H9 (cell line): ENCODE results near the gene RNF114. TPM values are rescaled to one million over a fixed set of nuclear protein-coding genes. Genes with fewer than 3 reads are reported as not detected.

Source experiments
- DNase-seq: peaks from one replicate; pipeline ENCODE4 v3.0.0-alpha.2; 2017
- H2AFZ ChIP-seq: one replicate; pipeline ENCODE4 v1.6.1; 2013; ENCODE audit warnings: mild to moderate bottlenecking, low read length, control low read depth, moderate library complexity
- H2AK5ac ChIP-seq: 2 replicates; pipeline ENCODE4 v1.6.1; 2013; ENCODE audit warnings: low read length, control low read depth, mixed read lengths; ENCODE audit not compliant: insufficient read length
- H2BK120ac ChIP-seq: one replicate; pipeline ENCODE4 v1.6.1; 2013; ENCODE audit warnings: low read depth, mild to moderate bottlenecking, low read length, control low read depth, inconsistent platforms; ENCODE audit not compliant: poor library complexity, severe bottlenecking
- H2BK12ac ChIP-seq: 2 replicates; pipeline ENCODE4 v1.6.1; 2013; ENCODE audit warnings: low read length, control low read depth, mixed read lengths, low read depth; ENCODE audit not compliant: insufficient read length
- H2BK15ac ChIP-seq: 2 replicates; pipeline ENCODE4 v1.6.1; 2013; ENCODE audit warnings: low read depth, low read length, control low read depth
- H2BK20ac ChIP-seq: one replicate; pipeline ENCODE4 v1.6.1; 2013; ENCODE audit warnings: low read depth, mild to moderate bottlenecking, low read length, control low read depth, inconsistent platforms; ENCODE audit not compliant: poor library complexity, severe bottlenecking
- H2BK5ac ChIP-seq: 2 replicates; pipeline ENCODE4 v1.6.1; 2013; ENCODE audit warnings: low read length, control low read depth, mixed read lengths; ENCODE audit not compliant: insufficient read length
- H3K14ac ChIP-seq: 2 replicates; pipeline ENCODE4 v1.6.1; 2013; ENCODE audit warnings: low read length, control low read depth; ENCODE audit not compliant: insufficient read depth
- H3K18ac ChIP-seq: 2 replicates; pipeline ENCODE4 v1.6.1; 2013; ENCODE audit warnings: low read depth, mild to moderate bottlenecking, mixed read lengths, low read length, control low read depth; ENCODE audit not compliant: insufficient read length
- H3K23ac ChIP-seq: 2 replicates; pipeline ENCODE4 v1.6.1; 2013; ENCODE audit warnings: low read length, control low read depth, mixed read lengths, low read depth; ENCODE audit not compliant: insufficient read length
- H3K23me2 ChIP-seq: 2 replicates; pipeline ENCODE4 v1.6.1; 2013; ENCODE audit warnings: low read depth, mild to moderate bottlenecking, mixed read lengths, low read length, control low read depth; ENCODE audit not compliant: insufficient read length, poor library complexity, severe bottlenecking
- H3K27ac ChIP-seq: 2 replicates; pipeline ENCODE4 v1.5.1; 2013; ENCODE audit warnings: low read length, control low read depth, mixed read lengths, low read depth; ENCODE audit not compliant: insufficient read length
- H3K27me3 ChIP-seq: 2 replicates; pipeline ENCODE4 v1.6.1; 2013; ENCODE audit warnings: low read length, control low read depth, inconsistent platforms; ENCODE audit not compliant: insufficient read depth
- H3K4ac ChIP-seq: 2 replicates; pipeline ENCODE4 v1.6.1; 2013; ENCODE audit warnings: low read depth, mild to moderate bottlenecking, control low read depth, inconsistent platforms, low read length, moderate library complexity
- H3K4me1 ChIP-seq: 2 replicates; pipeline ENCODE4 v1.6.1; 2013; ENCODE audit warnings: low read length, control low read depth, inconsistent platforms; ENCODE audit not compliant: insufficient read depth
- H3K4me2 ChIP-seq: 2 replicates; pipeline ENCODE4 v1.6.1; 2013; ENCODE audit warnings: low read length, control low read depth, mixed read lengths; ENCODE audit not compliant: insufficient read length, insufficient read depth
- H3K56ac ChIP-seq: 2 replicates; pipeline ENCODE4 v1.6.1; 2013; ENCODE audit warnings: low read depth, mild to moderate bottlenecking, mixed read lengths, low read length, control low read depth; ENCODE audit not compliant: insufficient read length
- H3K79me1 ChIP-seq: 2 replicates; pipeline ENCODE4 v1.6.1; 2013; ENCODE audit warnings: low read depth, mild to moderate bottlenecking, moderate library complexity, low read length, control low read depth, inconsistent platforms; ENCODE audit not compliant: insufficient read depth, poor library complexity, severe bottlenecking
- H3K79me2 ChIP-seq: 2 replicates; pipeline ENCODE4 v1.6.1; 2013; ENCODE audit warnings: low read length, control low read depth, inconsistent platforms; ENCODE audit not compliant: insufficient read depth
- H3K9ac ChIP-seq: 2 replicates; pipeline ENCODE4 v1.6.1; 2013; ENCODE audit warnings: low read length, control low read depth, mixed read lengths; ENCODE audit not compliant: insufficient read length; ENCODE audit errors: extremely low read depth
- H3K9me3 ChIP-seq: one replicate; pipeline ENCODE4 v1.6.1; 2013; ENCODE audit warnings: low read depth, low read length, inconsistent platforms; ENCODE audit not compliant: control insufficient read depth
- H3T11ph ChIP-seq: one replicate; pipeline ENCODE4 v1.6.1; 2013; ENCODE audit warnings: mild to moderate bottlenecking, low read length, control low read depth, inconsistent platforms
- H4K20me1 ChIP-seq: one replicate; pipeline ENCODE4 v1.6.1; 2013; ENCODE audit not compliant: control insufficient read depth, insufficient read length, insufficient read depth
- H4K5ac ChIP-seq: 2 replicates; pipeline ENCODE4 v1.6.1; 2013; ENCODE audit warnings: low read depth, mild to moderate bottlenecking, mixed read lengths, low read length, control low read depth; ENCODE audit not compliant: insufficient read length
- H4K8ac ChIP-seq: replicated peaks from 2 replicates; pipeline ENCODE4 v1.6.1; 2013; ENCODE audit warnings: low read length, control low read depth, mixed read lengths, low read depth; ENCODE audit not compliant: insufficient read length
- H4K91ac ChIP-seq: 2 replicates; pipeline ENCODE4 v1.6.1; 2013; ENCODE audit warnings: low read depth, mild to moderate bottlenecking, moderate library complexity, mixed read lengths, low read length, control low read depth; ENCODE audit not compliant: insufficient read length
- H3K27ac Mint-ChIP-seq, 3 experiments: 2 replicates in 2 of 3; 3 replicates in 1 of 3; pipeline ENCODE4 v1.8.0; 2020 to 2021; ENCODE audit warnings: mixed read lengths in 3 of 3, mild to moderate bottlenecking in 1 of 3, moderate library complexity in 1 of 3
- H3K27me3 Mint-ChIP-seq: 2 replicates; pipeline ENCODE4 v1.8.0; 2021; ENCODE audit warnings: low read depth, mild to moderate bottlenecking, moderate library complexity, mixed read lengths
- H3K36me3 Mint-ChIP-seq, 3 experiments: 2 replicates in 2 of 3; 3 replicates in 1 of 3; pipeline ENCODE4 v1.8.0; 2020 to 2021; ENCODE audit warnings: low read depth in 3 of 3, mixed read lengths in 3 of 3; ENCODE audit not compliant: insufficient read depth in 1 of 3
- H3K4me1 Mint-ChIP-seq, 2 experiments: 2 replicates each; pipeline ENCODE4 v1.8.0; 2020; ENCODE audit warnings: mixed read lengths in 2 of 2
- H3K4me3 Mint-ChIP-seq, 2 experiments: 2 replicates in 1 of 2; 3 replicates in 1 of 2; pipeline ENCODE4 v1.8.0; 2020 to 2021; ENCODE audit warnings: mild to moderate bottlenecking in 2 of 2, mixed read lengths in 2 of 2, moderate library complexity in 1 of 2
- H3K9me3 Mint-ChIP-seq, 2 experiments: 2 replicates in 1 of 2; 3 replicates in 1 of 2; pipeline ENCODE4 v1.8.0; 2020; ENCODE audit warnings: mild to moderate bottlenecking in 2 of 2, mixed read lengths in 2 of 2, moderate library complexity in 1 of 2
- WGBS: extraction: QIAGEN DNeasy Blood & Tissue Kit; methylation state at CpG from one replicate; pipeline ENCODE4 v1.1.7; 2013; ENCODE audit warnings: missing lambda C conversion rate, low lambda C conversion rate, mixed read lengths; ENCODE audit not compliant: insufficient read length; ENCODE audit errors: extremely low coverage; 5-methylcytosine and 5-hydroxymethylcytosine counted together
- total RNA-seq: library from RNA; stranded (reverse); gene quantifications from 2 replicates; pipeline ENCODE4 v1.2.1, GENCODE V29; 2021
- TF ChIP-seq, protein P1 (sequence below): fragments of 200-600 bp; sonication (generic); conservative IDR thresholded peaks from 3 replicates; pipeline ENCODE4 v1.8.0; 2021; ENCODE audit warnings: antibody characterized with exemption, mild to moderate bottlenecking

Gene RNF114
- total RNA-seq, 1 experiment from 2014 or later = 75.5 TPM

DNA sequence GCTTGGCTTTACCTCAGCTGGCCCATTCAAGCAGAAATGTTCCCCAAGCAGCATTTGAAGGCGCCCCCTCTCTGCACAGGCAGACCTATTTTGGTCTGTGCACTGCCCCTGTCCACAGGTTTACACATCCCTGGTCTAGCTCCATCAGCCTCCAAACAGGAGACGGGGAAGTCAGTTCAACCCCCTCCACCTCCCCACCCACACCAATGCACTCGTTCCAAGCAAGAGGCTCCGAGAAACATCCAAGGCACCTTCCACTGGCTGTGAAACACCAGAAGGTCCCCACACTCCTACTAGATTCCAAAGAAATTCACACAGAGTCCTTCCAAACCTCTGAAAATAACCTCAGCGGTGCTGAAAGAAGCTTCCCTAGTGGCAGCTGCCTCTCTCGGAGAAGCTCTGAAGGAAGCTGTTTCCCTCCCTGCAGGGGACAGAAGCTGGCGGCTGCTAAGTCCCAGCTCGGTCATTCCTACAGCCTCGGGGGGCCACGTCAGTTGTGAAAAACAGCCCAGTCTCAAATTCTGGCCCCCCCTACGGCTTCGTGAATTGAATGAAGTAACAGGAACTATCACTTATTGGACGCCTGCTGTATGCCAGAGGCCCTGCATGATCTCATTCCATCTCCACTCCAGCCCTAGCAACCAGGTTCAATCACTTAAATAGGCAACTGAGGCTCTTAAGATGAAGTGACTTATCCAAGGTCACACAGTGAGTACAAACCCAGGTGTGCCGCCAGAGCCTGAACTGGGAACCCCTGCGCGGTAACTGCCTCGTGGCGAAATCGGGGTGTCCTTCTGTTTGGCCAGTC lies 21.7 kb upstream of the RNF114 start:
- peaks cover 16 to 20% of the 10 kb centered on the region in 2 experiments for H3K4me1 Mint-ChIP-seq
- TF ChIP-seq, protein P1, sequence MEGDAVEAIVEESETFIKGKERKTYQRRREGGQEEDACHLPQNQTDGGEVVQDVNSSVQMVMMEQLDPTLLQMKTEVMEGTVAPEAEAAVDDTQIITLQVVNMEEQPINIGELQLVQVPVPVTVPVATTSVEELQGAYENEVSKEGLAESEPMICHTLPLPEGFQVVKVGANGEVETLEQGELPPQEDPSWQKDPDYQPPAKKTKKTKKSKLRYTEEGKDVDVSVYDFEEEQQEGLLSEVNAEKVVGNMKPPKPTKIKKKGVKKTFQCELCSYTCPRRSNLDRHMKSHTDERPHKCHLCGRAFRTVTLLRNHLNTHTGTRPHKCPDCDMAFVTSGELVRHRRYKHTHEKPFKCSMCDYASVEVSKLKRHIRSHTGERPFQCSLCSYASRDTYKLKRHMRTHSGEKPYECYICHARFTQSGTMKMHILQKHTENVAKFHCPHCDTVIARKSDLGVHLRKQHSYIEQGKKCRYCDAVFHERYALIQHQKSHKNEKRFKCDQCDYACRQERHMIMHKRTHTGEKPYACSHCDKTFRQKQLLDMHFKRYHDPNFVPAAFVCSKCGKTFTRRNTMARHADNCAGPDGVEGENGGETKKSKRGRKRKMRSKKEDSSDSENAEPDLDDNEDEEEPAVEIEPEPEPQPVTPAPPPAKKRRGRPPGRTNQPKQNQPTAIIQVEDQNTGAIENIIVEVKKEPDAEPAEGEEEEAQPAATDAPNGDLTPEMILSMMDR = no peak

More for the DNA sequence above, 21.7 kb upstream of the RNF114 start:
- no peaks in the 10 kb centered on the region; the same call in none of the 2 replicates for H3K27me3 Mint-ChIP-seq
- Histone ChIP-seq H3K14ac (peak overlapping the region; percentile 100), H3K79me2 (peaks cover 18% of the 10 kb centered on the region; the same call in 1 of the 2 replicates), H2BK15ac (no peak overlapping the region), H3K23ac (no peak overlapping the region), H2BK20ac (no peak overlapping the region), H3K79me1 (peaks cover 9% of the 10 kb centered on the region), H3K56ac (no peak overlapping the region), H2BK120ac (no peak overlapping the region), H4K91ac (no peak overlapping the region), H2BK12ac (no peak overlapping the region), H3K9me3 (no peaks in the 10 kb centered on the region), H4K20me1 (no peaks in the 10 kb centered on the region), H3K4me1 (peaks cover 2% of the 10 kb centered on the region; the same call in 1 of the 2 replicates), H3K27ac (no peak overlapping the region), H2BK5ac (no peak overlapping the region), H3K4me2 (peak overlapping the region; percentile 90), H4K8ac (no peak overlapping the region), H3K27me3 (no peaks in the 10 kb centered on the region), H2AFZ (no peak overlapping the region), H3K4ac (peak overlapping the region; percentile 69; the same call in 1 of the 2 replicates), H3K18ac (no peak overlapping the region), H3K23me2 (peaks cover 10% of the 10 kb centered on the region), H4K5ac (no peak overlapping the region), H3T11ph (no peak overlapping the region), H3K9ac (peak overlapping the region; percentile 99), H2AK5ac (no peak overlapping the region)
- peak overlapping the region; percentile 97 to 99 for H3K4me3 Mint-ChIP-seq
- no CpG with 5 or more reads among the region's 19 CpGs for WGBS
- H3K9me3 Mint-ChIP-seq = no peaks in the 10 kb centered on the region; a peak in 1 of 5 replicates
- DNase-seq = no peak
- peak overlapping the region; percentile 13 to 89 (median 88); a peak in 4 of 7 replicates for H3K27ac Mint-ChIP-seq
- H3K36me3 Mint-ChIP-seq = peaks cover 0 to 4% (median 2%) of the 10 kb centered on the region in 3 experiments; a peak in 3 of 7 replicates
